HG03097 (cell line): Measurements from ENCODE around the gene HIGD1C.
"Not testable (repeated sequence)": the region's sequence is repeated elsewhere in the genome, so short reads cannot be mapped to it uniquely, and the experiment has no call there.

Experiments used
- ATAC-seq: cut with Tn5 transposase; IDR thresholded peaks from one replicate; pipeline ENCODE4 v1.9.1; 2021; ENCODE audit not compliant: unreplicated experiment, low FRiP score

The HIGD1C gene

GRCh38 chr12:51012570-51013236 lies 60.4 kb downstream of the HIGD1C start:
- no peak for ATAC-seq

- ATAC-seq: no peak
Measured at GRCh38 chr12:51013441-51013840, 61.1 kb downstream of the HIGD1C start.

- not testable (repeated sequence) for ATAC-seq
Measured at GRCh38 chr12:51014467-51014866, 62.1 kb downstream of the HIGD1C start.

- no peak for ATAC-seq
Measured at GRCh38 chr12:51017452-51017851, 65.1 kb downstream of the HIGD1C start.

GRCh38 chr12:51018956-51019355 lies 66.6 kb downstream of the HIGD1C start:
- ATAC-seq: no peak

- no peak for ATAC-seq
Measured at GRCh38 chr12:51019927-51020326, 67.6 kb downstream of the HIGD1C start.
